ENCODE measurements around the gene PLS1.
"Not testable (repeated sequence)": the region's sequence is repeated elsewhere in the genome, so short reads cannot be mapped to it uniquely, and the experiment has no call there.

The PLS1 gene

DNA sequence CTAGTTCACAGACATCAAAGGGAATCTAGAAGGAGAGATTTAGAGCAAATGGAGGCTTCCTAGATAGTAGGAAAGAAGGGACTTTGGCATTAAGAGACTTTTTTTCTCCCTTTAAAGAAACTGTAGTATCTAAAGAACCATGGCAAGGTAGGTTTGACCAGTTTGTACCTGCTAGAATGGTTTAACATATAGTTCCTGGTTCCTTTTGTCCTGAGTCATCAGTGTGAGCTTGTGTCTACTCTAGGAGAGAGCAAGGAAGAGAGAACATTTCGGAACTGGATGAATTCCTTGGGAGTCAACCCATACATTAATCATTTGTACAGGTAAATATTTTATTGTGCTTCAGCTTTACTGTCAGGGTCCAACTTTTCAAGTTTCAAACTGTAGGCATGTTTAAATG lies 98.0 kb downstream of the PLS1 start:
- DNase-seq (ENCODE audit: low read depth), result no peak

DNA sequence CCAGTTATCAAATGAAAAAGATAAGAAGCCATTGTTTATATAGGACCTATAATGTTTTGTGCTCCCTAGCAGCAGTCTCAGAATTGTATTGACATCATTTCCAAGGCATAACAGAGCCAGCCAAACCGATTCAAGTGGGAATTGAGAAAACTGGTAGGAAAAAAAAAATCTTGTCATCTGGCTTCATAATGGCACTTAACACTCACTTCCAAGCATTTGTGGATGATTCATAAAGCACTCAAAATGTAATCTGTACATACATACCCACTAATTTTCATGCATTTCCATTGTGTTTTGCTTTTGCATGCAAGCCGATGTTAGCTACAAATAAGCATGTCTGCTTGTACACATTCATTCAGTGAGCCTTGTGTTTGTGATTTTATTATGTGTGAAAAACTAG lies 109.0 kb downstream of the PLS1 start:
- DNase-seq (ENCODE audit: low read depth), result no peak

DNA sequence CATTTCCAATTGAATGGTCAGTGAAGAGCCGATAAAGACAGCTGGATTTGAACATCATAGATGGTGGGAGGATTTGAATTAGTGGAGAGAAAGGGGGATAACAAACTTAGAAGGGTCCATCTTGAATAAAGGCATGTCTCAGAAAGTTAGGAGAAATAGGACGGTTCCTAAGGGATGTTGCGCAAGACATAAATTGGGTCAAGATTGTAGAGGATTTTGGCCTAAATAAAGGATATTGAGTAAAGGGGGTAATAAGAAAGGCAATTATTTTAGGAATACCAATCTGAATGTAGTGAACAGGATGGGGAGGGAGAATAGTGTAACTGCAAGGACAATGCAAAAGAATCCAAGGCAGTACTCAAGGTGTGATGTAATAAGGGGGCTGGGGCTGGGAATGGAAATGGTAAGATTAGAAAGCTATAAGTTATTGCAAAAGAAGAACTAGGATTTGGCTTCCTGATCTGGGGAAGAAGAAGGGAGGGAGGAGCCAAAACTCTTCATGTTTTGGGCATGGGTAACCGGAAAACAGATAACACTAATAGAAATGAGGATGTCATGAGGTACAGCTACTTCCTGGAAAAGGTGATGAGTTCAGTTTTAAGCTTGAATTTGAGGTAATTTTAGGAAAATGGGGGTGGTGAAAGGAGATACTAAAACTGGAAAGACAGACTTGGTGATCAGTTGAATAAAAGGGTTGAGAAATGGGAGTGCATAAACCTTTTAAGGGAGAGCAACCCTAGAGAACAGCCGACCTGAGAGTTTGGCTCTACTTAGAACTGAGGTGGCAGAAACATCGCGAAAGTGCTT lies 110.3 kb downstream of the PLS1 start:
- no peak for DNase-seq (ENCODE audit: low read depth)

DNA sequence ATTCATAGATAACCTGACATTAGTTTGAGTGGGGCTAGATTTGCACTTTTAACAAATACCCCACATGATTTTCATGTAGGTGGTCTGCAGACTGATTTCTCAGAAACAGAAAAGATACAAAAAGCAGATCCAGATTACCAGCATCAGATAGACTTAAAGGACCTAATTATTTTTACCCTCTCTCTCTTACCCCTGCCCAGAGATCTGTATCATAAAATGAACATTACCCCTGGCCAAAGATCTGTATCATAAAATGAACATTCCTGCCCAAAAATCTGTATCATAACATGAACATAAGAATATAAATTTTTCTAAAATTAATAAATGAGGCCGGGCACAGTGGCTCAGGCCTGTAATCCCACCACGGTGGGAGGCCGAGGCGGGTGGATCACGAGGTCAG lies 113.0 kb downstream of the PLS1 start:
- no peak for DNase-seq (ENCODE audit: low read depth)

DNA sequence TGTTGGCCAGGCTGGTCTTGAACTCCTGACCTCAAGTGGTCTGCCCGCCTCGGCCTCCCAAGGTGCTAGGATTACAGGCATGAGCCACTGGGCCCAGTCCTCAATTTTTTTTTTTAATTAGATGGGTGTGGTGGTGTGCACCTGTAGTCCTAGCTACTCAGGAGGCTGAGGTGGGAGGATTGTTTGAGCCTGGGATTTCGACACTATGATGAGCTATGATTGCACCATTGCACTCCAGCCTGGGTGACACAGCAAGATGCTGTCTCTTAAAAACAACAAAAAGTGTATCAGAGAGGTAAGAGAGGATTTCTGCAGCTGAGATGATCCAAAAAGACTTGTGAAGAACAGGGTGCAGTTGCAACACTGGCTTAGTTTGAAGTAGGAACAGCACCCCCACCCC lies 118.7 kb downstream of the PLS1 start:
- not testable (repeated sequence) for DNase-seq (ENCODE audit: low read depth)

DNA sequence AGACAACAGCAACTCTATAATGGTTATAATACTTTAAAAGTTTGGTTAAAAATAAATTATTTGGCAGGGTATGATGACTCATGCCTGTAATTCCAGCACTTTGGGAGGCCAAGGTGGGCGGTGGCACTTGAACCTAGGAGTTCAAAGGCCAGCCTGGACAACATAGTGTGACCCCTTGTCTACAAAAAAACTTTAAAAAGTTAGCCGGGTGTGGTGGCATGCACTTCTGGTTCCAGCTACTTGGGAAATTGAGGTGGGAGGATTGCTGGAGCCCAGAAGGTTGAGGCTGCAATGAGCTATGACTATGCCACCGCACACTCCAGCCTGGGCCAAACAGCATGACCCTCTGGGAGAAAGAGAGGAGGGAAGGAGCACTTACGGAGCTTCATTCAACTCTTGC lies 119.9 kb downstream of the PLS1 start:
- DNase-seq (ENCODE audit: low read depth), result no peak

DNA sequence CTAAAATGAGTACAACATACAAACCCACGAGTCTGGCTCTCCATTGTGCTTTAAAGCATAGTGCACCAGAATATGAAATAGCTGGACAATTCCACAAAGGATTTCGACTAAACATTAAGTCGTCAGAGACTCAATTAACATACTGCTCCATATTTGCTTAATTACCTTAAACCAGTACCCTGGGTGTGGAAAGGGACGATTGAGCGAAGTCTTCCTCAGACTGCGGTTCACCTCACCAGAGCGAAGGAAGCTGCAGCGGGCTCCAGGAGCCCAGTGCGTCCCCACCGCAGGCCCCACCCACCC lies 127.4 kb downstream of the PLS1 start:
- no peak for DNase-seq (ENCODE audit: low read depth)

DNA sequence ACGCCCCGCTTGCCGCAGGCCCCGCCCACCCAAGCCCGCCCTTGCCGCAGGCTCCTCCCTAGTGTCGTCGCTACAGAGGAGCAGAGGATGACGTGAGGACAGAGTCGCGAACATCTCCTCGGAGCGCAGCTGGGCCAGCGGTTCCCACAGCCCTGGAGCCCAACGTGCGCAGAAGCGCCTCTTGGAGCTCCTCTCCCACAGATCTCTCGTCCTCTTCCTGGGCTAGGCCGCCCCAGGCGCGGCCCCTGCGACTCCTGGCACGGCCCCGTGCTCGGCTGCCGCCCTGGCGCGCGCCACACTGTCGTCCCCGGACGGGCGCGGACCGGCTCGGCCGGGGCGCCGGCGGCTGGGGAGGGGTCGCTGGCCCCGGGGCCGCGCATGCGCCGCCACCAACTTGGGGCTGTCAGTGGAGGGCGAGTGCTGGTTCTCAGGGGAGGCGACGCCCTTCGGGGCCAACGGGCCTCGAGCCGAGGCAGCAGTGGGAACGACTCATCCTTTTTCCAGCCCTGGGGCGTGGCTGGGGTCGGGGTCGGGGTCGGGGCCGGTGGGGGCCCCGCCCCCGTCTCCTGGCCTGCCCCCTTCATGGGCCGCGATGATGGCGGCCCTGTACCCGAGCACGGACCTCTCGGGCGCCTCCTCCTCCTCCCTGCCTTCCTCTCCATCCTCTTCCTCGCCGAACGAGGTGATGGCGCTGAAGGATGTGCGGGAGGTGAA lies 127.9 kb downstream of the PLS1 start, which contains the start of gene TRPC1:
TRPC1 (plus strand) TSS at position 67 of the 714 bp plus-strand sequence; CDS start at position 593, 526 bp downstream.
- peak; percentile 58 for DNase-seq (ENCODE audit: low read depth)

DNA sequence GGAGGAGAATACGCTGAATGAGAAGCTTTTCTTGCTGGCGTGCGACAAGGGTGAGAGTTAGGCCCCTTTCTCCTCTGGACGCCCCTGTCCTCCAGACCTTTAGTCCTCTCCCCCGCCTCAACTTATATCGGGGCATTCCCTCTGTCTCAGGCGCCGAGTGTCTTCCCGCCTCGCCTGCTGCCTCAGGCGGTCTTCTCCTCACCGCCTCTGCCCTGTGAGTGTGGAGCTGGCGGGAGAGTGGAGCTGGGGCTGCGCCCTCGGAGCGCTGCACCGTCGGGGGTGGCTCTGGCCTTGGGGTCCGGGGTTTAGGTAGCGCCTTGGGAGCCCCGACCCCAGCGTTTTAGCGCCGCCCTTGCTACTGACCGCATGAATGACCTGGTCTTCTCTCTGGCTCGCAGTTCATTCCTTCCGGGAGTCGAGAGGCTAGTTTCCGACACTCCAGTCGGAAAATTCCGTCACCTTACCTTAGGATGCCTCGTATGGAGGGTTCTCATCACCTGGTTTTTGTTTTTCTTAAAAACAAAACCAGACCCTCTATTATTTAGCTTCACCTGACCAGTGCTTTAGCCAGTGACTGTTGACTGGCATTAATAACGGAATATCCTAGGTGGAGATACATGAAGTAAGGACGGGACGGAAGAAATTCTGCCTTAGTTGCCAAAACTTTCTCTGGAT lies 128.6 kb downstream of the PLS1 start:
- no peak for DNase-seq (ENCODE audit: low read depth)

DNA sequence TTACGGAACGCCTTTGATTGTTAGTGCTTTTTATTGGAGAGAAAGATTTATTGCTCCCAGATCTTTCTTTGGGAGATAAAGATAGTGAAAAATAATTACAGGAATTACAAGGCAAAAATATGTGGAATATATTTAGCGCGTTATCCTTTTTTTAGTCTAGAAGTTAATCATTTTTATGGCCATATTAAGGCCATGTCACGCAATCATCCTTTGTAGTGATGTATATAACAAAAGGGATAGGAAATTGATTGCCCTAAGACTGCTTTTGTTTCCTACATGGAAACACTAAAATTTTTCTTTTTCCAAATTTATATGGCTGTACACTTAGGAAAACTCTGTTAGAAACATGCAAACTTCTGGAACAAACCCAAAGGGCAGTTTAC lies 129.2 kb downstream of the PLS1 start:
- DNase-seq (ENCODE audit: low read depth), result no peak

DNA sequence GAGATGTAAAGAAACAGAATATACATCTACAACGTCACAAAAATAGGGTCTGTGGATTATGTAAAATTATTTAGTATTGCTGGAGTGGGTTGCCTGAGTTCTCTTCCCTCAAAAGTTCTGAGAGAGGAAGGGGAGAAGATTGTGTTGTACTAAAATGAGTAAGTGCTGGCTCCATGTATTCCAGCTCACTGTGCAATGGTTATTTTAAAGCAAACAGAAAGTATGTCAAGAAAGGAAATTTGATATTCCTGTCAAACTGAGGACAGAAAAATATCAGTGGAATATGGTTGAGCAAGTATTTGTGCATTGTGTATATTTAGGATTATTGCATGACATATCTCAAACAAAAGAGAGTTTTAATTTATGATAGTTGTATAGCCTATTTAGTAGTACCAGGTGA lies 129.8 kb downstream of the PLS1 start:
- DNase-seq (ENCODE audit: low read depth), result no peak

DNA sequence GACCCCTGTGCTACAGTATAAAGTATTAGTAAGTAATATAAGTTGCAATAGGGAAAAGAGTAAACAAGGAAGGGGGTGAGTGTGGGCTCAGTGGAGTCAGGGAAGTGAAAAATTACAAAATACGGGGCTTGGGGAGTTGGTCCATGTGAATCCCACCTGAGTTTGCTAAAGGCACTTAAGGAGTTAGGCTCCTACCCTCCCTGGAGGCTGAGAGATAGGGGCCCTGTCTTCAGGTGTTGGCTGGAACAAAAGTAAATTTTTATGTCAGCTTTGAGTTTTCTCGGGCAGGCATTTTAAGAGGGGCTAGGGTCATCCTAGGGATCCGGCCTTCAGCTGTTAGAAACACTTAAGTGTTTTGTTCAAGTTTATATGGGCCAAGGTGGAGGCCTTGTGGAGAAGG lies 135.9 kb downstream of the PLS1 start:
- DNase-seq (ENCODE audit: low read depth), result no peak

DNA sequence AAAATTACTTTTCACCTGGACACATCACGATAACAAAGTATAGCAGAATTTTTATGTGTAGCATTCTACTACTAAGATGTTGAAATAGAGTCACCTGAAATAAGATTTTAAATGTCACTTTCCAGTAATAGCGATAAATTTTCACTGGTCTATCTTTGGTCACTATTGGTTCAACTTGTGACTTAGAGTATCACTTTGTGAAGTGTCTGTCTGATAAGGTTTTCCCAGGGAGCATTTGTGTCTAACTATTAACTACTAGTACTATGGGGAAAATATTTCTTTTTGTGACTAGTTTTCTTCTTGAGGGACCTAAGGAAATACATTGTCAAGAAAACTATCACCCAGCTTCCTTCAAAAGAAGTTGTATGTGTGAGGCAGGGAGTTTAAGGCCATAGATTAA lies 138.6 kb downstream of the PLS1 start:
- no peak for DNase-seq (ENCODE audit: low read depth)

DNA sequence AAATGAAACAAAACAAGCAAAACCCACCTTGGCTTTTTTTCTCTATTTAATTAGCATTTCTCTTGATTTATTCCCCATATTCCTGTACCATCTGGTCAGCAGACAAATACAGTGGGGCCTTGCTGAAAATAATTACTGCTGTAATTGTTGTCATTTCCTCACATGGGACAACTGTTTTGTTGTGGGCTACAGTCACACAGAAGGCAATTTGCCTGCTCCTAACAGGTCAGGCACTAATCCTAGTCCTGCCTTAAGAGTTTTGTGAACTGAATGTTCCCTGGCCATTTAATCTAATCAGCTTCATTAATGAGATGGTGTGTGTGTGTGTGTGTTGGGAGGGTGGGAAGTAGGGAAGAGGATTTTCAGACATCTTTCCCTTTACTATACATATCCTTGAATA lies 139.3 kb downstream of the PLS1 start:
- DNase-seq (ENCODE audit: low read depth), result no peak

DNA sequence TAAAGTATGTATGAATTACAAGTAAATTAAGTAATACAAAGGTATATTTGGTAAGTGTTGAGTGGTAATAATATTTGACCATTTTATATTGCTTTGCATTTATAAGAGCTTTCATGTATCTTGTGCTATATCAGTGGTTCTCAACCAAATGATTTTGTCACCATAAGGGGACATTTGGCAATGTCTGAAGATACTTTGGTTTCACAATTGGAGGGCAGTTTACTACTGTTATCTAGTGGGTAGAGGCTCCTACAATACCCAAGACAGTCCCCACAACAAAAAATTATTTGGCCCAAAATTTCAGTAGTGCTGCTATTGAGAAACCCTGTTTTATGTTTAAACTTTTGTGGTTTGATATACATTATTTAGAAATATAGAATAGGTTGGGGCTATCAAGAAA lies 142.2 kb downstream of the PLS1 start:
- no peak for DNase-seq (ENCODE audit: low read depth)

DNA sequence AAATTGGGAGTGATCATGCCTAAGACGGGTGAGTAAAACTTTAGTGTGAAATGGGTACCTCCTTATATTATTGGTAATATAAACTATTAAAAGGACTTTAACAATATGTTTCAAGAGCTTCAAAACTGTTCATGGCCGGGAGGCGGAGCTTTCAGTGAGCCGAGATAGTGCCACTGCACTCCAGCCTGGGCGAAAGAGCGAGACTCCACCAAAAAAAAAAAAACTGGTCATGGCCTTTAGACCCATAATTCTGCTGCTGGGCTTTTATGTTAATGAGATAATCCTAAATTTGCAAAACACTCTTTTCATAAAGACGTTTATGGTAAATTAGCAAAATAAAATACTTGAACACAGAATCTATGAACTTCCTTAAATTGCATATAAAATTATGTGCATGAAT lies 150.5 kb downstream of the PLS1 start:
- no peak for DNase-seq (ENCODE audit: low read depth)

DNA sequence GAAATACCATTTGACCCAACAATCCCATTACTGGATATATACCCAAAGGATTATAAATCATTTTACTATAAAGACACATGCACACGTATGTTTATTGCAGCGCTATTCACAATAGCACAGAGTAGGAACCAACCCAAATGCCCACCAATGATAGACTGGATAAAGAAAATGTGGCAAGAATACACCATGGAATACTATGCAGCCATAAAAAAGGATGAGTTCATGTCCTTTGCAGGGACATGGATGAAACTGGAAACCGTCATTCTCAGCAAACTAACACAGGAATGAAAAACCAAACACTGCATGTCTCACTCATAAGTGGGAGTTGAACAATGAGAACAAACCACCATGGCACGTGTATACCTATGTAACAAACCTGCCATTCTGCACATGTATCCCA lies 154.3 kb downstream of the PLS1 start:
- DNase-seq (ENCODE audit: low read depth), result not testable (repeated sequence)

DNA sequence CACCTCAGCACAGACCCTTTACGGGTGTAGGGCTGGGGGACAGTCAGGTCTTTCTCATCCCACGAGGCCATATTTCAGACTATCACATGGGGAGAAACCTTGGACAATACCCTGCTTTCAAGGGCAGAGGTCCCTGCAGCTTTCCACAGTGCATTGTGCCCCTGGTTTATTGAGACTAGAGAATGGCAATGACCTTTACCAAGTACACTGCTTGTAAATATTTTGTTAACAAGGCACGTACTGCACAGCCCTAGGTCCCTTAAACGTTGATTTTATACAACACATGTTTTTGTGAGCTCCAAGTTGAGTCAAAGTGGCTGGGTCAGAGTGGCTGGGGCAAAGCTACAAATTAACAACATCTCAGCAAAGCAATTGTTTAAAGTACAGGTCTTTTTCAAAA lies 156.4 kb downstream of the PLS1 start:
- not testable (repeated sequence) for DNase-seq (ENCODE audit: low read depth)

DNA sequence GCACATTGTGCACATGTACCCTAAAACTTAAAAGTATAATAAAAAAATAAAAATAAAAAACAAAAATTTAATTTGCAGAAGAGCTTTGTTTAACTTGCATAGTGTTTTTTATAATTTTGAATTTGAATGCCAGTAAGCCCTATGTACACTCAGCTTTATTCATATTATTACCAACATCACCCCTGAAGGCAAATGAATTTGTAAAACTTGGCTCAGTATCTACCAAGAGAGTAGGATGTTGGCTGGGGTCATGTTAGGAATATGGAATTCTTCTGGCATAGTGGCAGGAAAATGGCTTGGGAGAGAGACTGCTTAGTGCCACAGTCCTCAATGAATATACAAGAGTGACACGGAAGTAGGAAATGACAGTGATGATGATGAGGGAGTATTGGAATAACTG lies 158.3 kb downstream of the PLS1 start:
- DNase-seq (ENCODE audit: low read depth), result no peak
